NCI-H345 treated with DMSO at 0.1 percent for 48 hours (cell line): ENCODE measurements around the gene PHF21B.

Experiments
- DNase-seq: peaks from one replicate; lab custom pipeline; 2025; ENCODE audit not compliant: unreplicated experiment; lab: John Stamatoyannopoulos, UW

Gene PHF21B

GRCh38 chr22:44895296-44896055 is 114.3 kb downstream of the PHF21B start:
- no peak for DNase-seq

- DNase-seq, result no peak
Observed at GRCh38 chr22:44894782-44895181, 115.0 kb downstream of the PHF21B start.

GRCh38 chr22:44894321-44894720 is 115.5 kb downstream of the PHF21B start:
- no peak for DNase-seq

GRCh38 chr22:44893731-44894080 is 116.1 kb downstream of the PHF21B start:
- DNase-seq, result no peak

- no peak for DNase-seq
Observed at GRCh38 chr22:44892803-44893730, 116.7 kb downstream of the PHF21B start.

GRCh38 chr22:44892243-44892642 is 117.6 kb downstream of the PHF21B start:
- no peak for DNase-seq

GRCh38 chr22:44891791-44892190 is 118.0 kb downstream of the PHF21B start:
- no peak for DNase-seq

- DNase-seq, result no peak
Observed at GRCh38 chr22:44891293-44891747, 118.5 kb downstream of the PHF21B start.

- no peak for DNase-seq
Observed at GRCh38 chr22:44890416-44891292, 119.2 kb downstream of the PHF21B start.

- no peak for DNase-seq
Observed at GRCh38 chr22:44889255-44889878, 120.4 kb downstream of the PHF21B start.

- DNase-seq, result no peak
Observed at GRCh38 chr22:44888491-44889254, 121.1 kb downstream of the PHF21B start.

GRCh38 chr22:44887941-44888366 is 121.9 kb downstream of the PHF21B start:
- no peak for DNase-seq

GRCh38 chr22:44885806-44886360 is 123.9 kb downstream of the PHF21B start:
- DNase-seq, result no peak

GRCh38 chr22:44884968-44885805 is 124.6 kb downstream of the PHF21B start:
- no peak for DNase-seq

- DNase-seq, result no peak
Observed at GRCh38 chr22:44884562-44884961, 125.2 kb downstream of the PHF21B start.

- no peak for DNase-seq
Observed at GRCh38 chr22:44883011-44883421, 126.8 kb downstream of the PHF21B start.

- DNase-seq, result no peak
Observed at GRCh38 chr22:44882226-44882905, 127.4 kb downstream of the PHF21B start.

- no peak for DNase-seq
Observed at GRCh38 chr22:44881624-44882023, 128.2 kb downstream of the PHF21B start.
